ENCODE results near the gene TFRC.

- no peak for TF ChIP-seq CTCF (IDR thresholded peaks at IDR 0.05; ENCODE audit: low read depth, low read length, missing input control)
- TF ChIP-seq MAX (IDR thresholded peaks at IDR 0.05), result no peak
- TF ChIP-seq FOXA1 (IDR thresholded peaks at IDR 0.05), result no peak
- TF ChIP-seq SP1 (IDR thresholded peaks at IDR 0.05), result no peak
- TF ChIP-seq HNF4G (IDR thresholded peaks at IDR 0.05), result no peak
- no peak for TF ChIP-seq JUND (IDR thresholded peaks at IDR 0.05)
- TF ChIP-seq TAF1 (conservative IDR thresholded peaks at IDR 0.05), result no peak
These were observed 65.8 kb downstream of the TFRC start for GRCh38 chr3:196016059-196016458.

Data from liver (tissue), 3 donors.